Activated T-cell treated with anti-CD3 and anti-CD28 coated beads for 4 hours (primary cell): ENCODE data around the gene DPYD.

Experiments used
- DNase-seq: peaks from one replicate; pipeline ENCODE4 v3.0.0-alpha.2; 2020

The DPYD gene

GRCh38 chr1:97174039-97174704, 746.7 kb downstream of the DPYD start:
- DNase-seq = no peak

GRCh38 chr1:97170300-97170699, 750.5 kb downstream of the DPYD start:
- no peak for DNase-seq

GRCh38 chr1:97168056-97168455, 752.8 kb downstream of the DPYD start:
- no peak for DNase-seq

DNA sequence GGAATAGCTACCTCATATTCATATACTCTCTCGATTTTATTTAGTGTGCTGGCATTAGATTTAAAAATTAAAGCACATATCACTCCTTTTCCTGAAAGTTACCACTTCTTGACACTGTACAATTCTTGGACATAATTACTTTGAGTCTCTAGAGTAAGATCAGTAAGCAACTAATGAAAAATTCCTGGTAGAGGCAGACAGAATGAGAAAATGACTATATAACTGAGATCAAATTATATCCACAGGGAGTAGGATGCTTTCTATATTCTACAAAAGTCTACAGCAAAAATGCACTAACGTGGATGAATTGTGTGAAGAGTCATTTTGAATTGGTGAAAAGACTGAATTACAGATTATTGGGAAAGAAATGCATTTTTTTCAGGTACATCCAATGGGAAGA, 753.6 kb downstream of the DPYD start:
- no peak for DNase-seq

GRCh38 chr1:97166626-97167025, 754.2 kb downstream of the DPYD start:
- no peak for DNase-seq

DNA sequence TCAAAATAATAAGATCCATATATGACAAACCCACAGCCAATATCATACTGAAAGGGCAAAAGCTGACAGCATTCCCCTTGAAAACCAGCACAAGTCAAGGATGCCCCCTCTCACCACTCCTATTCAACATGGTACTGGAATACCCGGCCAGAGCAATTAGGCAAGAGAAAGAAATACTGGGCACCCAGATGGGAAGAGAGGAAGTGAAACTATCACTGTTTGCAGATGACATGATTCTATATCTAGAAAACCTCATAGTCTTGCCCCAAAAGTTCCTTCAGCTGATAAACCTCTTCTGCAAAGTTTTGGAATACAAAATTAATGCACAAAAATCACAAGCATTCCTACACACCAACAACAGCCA, 756.6 kb downstream of the DPYD start:
- DNase-seq = no peak

GRCh38 chr1:97163591-97164275, 757.1 kb downstream of the DPYD start:
- no peak for DNase-seq

DNA sequence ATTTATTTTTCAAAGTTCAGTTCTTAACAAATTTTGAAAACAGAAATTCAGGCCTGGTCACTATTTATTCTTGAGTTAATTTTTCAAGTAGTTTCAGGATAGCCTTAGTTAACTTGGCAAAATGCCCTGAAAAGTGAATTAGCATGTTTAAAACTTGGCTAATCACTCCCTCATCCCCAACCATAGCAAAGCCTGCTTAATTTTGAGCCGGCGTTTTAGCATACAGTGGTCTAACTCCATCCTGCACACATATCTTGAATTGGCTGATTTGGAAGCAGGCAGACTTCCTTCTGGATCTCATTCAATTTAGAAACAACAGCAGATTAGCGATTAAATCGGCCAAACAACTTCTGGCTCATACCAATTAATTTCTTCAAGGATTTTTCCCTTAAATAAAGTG, 760.0 kb downstream of the DPYD start:
- no peak for DNase-seq

DNA sequence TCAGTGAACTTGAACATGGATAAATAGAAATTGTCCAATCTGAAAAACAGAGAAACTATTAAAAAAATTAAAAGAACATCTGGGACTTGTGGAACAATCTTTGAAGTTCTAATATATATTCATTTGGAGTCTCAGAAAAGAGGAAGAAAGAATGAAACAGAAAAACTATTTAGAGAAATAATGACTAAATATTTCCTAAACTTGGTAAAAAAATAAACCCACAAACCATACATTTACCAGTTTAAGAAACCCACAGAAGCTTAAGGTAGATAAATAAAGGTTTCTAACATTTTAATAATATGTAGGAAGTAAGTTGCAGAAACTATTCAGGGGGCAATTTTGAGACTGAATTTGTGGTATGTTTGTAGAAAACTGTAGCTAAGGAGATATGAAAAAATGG, 761.5 kb downstream of the DPYD start:
- no peak for DNase-seq

GRCh38 chr1:97158691-97159096, 762.1 kb downstream of the DPYD start:
- no peak for DNase-seq

DNA sequence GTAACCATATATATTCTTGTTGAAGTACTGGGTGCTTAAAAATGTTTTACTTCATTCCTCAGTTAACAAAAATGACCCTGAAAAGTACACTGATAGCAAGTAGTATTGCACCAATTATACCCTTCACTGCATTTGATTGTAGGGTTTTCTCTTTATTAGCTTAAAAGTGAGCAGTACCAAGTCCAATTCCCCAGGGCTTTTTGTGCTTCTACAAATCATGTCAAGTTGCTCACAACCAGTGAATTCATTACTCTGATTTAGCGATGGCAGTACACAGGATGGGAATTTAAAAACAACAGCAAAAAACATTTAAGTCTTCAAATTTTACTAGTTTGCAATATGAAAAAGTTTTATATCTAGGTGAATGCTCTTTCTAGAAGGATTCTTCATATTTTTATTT, 762.8 kb downstream of the DPYD start:
- DNase-seq = no peak

- no peak for DNase-seq
These were observed 769.2 kb downstream of the DPYD start for GRCh38 chr1:97151651-97152050.

DNA sequence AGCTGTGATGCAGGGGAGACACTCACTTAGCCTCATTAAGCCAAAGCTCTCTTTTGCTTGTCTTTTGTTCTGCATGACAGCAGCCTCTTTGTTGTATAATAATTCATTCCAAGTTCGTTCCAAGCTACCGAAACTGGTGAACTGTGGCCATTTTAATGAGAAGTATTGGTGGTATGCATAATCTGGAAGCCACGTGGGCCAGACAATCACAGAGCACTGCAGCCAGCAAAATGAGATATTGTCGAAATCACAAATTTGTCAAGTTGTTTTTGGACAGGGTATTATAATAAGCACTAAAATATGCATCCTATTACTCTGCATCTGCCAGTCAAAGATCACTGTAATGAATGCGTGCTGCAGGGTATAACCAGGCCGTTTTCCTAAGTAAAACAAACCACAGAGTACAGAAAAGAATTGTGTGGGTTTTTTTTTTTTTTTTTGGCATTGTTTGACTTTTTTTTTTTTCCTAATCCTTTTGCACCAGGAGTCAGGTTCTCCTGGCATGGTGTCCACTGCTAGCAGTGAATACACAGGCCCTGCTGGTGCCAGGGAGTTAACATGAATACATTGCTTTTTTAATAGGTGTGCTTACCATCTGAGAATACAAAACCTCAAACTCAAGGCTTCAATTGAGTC, 775.4 kb downstream of the DPYD start:
- DNase-seq = no peak

DNA sequence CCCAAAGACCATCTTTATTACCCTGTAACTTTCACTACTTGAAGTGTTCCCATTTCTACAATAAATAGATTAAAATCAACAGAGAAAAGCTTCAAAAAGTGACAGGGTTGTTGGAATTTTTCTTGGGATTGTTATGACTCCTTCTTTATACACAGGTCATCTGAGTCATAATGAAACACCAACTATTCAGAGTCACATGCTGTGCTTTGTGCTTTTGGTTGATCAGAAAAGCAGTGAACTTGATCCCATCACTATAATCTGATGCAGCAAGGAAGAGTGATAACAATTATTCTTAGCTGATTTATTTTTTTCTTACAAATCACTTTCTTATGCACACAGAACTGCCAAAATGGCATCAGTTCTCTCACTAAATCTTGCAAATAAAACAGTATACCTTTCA, 776.3 kb downstream of the DPYD start:
- DNase-seq = no peak

GRCh38 chr1:97143236-97143882, 777.5 kb downstream of the DPYD start:
- no peak for DNase-seq

GRCh38 chr1:97140611-97141010, 780.2 kb downstream of the DPYD start:
- DNase-seq = no peak

GRCh38 chr1:97139512-97139911, 781.3 kb downstream of the DPYD start:
- no peak for DNase-seq

DNA sequence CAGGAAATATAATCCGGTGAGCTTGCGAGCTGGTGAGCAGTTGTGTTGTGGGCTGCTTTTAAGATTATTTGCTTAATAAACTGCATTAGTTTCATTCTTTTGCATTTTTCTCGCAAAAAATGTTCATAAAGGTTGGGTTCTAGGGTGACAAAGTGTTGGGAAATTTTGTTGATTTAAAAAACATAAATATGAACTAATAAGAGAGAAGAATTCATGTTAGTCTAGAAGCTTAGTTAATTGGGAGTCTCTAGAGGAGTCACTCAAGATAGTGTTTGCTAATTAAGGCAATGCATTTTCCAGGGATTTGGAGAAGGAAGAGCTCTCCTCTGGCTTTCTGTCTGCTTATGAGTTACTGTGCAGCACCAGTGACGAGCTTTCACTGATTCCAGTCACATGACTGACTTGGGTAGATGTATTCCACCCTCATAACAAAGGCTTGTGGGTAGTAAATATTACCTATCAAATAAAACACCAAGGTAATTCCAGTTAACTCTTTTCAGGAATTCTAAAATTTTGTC, 782.3 kb downstream of the DPYD start:
- DNase-seq = no peak

- DNase-seq = no peak
These were observed 782.8 kb downstream of the DPYD start for GRCh38 chr1:97137862-97138514.

- no peak for DNase-seq
These were observed 783.8 kb downstream of the DPYD start for GRCh38 chr1:97136996-97137395.

DNA sequence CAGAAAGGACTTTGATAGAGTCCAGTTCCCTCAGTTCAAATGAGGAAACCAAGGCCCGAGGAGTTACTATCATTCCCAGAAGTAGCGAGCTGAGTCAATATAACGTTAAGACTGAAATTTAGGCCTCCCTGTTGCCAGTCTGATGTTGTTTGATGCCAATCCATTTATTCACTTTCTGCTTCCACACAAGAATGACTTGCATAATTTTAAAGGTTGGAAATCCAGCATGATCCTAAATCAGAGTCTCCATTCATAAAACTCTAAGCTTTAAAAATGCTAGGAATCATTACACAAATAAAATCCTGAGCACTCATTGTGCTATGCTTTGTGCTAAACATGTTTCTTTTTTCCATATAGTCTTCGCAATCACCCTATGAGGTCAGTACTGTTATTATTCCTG, 784.9 kb downstream of the DPYD start:
- no peak for DNase-seq

DNA sequence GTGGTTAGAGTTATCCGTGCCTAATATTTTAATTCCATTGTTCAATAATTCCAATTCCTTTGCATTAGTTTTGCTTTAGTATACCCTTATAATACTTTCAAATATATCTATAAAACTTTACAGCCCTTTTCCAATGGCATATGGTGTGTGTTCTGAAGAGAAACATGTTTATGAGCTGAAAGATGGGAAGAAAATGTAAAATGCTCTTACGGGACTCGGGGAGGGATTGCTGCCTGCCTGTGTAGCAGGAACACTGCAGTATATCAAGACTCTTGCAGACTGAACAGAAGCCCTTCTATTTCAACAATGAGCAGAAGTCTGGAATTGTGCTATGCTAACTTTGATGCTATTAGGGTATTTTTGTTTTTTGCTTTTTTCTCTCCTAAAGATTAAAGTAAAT, 792.4 kb downstream of the DPYD start:
- DNase-seq = no peak

DNA sequence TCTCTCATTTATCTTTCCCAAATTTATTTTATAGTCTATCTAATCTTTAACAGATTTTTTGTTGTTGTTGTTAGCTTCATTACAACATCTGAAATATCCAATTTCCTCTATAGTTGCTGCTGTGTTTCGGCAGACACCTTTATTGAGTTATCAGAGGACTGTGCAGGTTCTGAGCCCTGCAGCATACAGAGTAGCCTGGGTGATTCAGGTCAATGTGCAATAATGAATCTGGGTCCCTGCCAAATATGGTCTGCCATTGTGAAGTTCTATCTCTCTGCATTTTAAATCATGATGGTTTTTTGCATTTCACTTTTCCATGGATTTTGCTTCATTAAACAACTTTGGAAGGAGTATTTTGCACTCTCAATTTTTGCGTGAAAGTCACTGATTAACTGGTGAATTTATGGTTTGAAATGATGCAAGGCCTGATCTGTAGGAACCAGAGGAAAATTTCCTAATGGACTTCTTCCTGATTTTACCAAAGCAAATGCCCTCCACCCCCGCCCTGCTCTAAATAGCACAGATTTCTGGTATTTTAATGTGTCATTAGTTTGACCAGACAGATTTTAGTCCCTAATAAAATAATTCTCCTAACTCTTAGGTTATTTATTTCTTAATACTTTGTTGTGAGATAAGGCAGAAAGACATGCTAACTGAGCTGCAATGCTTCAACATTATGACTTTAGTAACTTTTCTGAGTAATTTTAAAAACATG, 797.0 kb downstream of the DPYD start:
- DNase-seq = no peak
